Fibroblast of pulmonary artery (primary cell): ENCODE results near the gene ABHD17A.

ENCODE experiments used
- DNase-seq: peaks from one replicate; pipeline ENCODE4 v3.0.0-alpha.2; 2010; ENCODE audit warnings: low read depth
- H3K4me3 ChIP-seq: replicated peaks from 2 replicates; pipeline ENCODE4 v1.5.1; 2011; ENCODE audit warnings: low read depth, mild to moderate bottlenecking, control low read depth, low read length, moderate library complexity
- CTCF ChIP-seq: IDR thresholded peaks from 2 replicates; pipeline ENCODE4 v1.5.1; 2011; ENCODE audit warnings: mild to moderate bottlenecking, control low read depth, low read length, inconsistent platforms; ENCODE audit errors: missing control alignments

ABHD17A gene

GRCh38 chr19:1866693-1867348 lies 18.5 kb downstream of the ABHD17A start:
- TF ChIP-seq CTCF: no peak
- no peak for DNase-seq
- no peak overlapping the region for H3K4me3 ChIP-seq

- no peak for DNase-seq
- no peak for TF ChIP-seq CTCF
- H3K4me3 ChIP-seq: peak overlapping the region; percentile 75
These were observed 19.9 kb downstream of the ABHD17A start for GRCh38 chr19:1865172-1866010.

GRCh38 chr19:1864480-1865171 lies 20.7 kb downstream of the ABHD17A start:
- H3K4me3 ChIP-seq: peak overlapping the region; percentile 75
- DNase-seq: peak; percentile 54
- peak; percentile 47 for TF ChIP-seq CTCF

GRCh38 chr19:1863638-1864479 lies 21.4 kb downstream of the ABHD17A start:
- DNase-seq: peak; percentile 94
- H3K4me3 ChIP-seq: peak overlapping the region; percentile 75
- no peak for TF ChIP-seq CTCF

GRCh38 chr19:1863328-1863637 lies 22.0 kb downstream of the ABHD17A start, which contains the start of gene KLF16:
KLF16 (minus strand) TSS chr19:1863579; CDS start chr19:1863497, 82 bp downstream.
- peak within 1 kb of the TSS; percentile 75 for H3K4me3 ChIP-seq
- DNase-seq: no peak
- no peak for TF ChIP-seq CTCF

- no peak for DNase-seq
- H3K4me3 ChIP-seq: peak overlapping the region; percentile 69
- TF ChIP-seq CTCF: no peak
These were observed 22.6 kb downstream of the ABHD17A start for GRCh38 chr19:1862424-1863327.
